PC-3 (cell line): Measurements from ENCODE around the gene SMIM36. TPM values are rescaled to one million over a fixed set of nuclear protein-coding genes. Genes with fewer than 3 reads are reported as not detected.

Source experiments
- ATAC-seq: fragments of 200-7000 bp; cut with Tn5 transposase; 2 replicates; pipeline ENCODE4 v1.9.1; 2020; ENCODE audit warnings: mild to moderate bottlenecking, moderate library complexity
- BruUV-seq: library from RNA; stranded (reverse); fragments of 400-500 nt; replicated peaks from 2 replicates; lab custom pipeline; 2021; lab: Mats Ljungman, UMichigan
- CTCF ChIA-PET: fragments of 300-600 bp; sonication (Branson Sonifier 250); formaldehyde crosslinking; loops from one replicate; lab custom pipeline; 2022; ENCODE audit warnings: antibody characterized with exemption; lab: Charles Lee
- POLR2A ChIA-PET: fragments of 300-600 bp; sonication (Branson Sonifier 250); formaldehyde crosslinking; loops from one replicate; lab custom pipeline; 2022; ENCODE audit warnings: antibody characterized with exemption; ENCODE audit not compliant: unreplicated experiment; lab: Charles Lee
- DNase-seq: peaks from one replicate; pipeline ENCODE4 v3.0.0-alpha.2; 2015
- H2AFZ ChIP-seq: fragments of 300-600 bp; sonication (generic); 2 replicates; pipeline ENCODE4 v1.6.0; 2016; ENCODE audit warnings: antibody characterized with exemption, low read length
- H3F3A ChIP-seq: fragments of 300-600 bp; sonication (generic); one replicate; pipeline ENCODE4 v1.6.0; 2017; ENCODE audit warnings: antibody characterized with exemption, low read length, control low read depth, mild to moderate bottlenecking; ENCODE audit not compliant: unreplicated experiment
- H3K27ac ChIP-seq: fragments of 300-600 bp; sonication (generic); 2 replicates; pipeline ENCODE4 v1.5.1; 2016; ENCODE audit warnings: mild to moderate bottlenecking, low read length
- H3K27me3 ChIP-seq: fragments of 300-600 bp; sonication (generic); 2 replicates; pipeline ENCODE4 v1.6.1; 2016; ENCODE audit warnings: low read length, mixed read lengths
- H3K36me3 ChIP-seq: fragments of 300-600 bp; sonication (generic); 2 replicates; pipeline ENCODE4 v1.6.1; 2016; ENCODE audit warnings: low read depth, mixed run types, low read length, mixed read lengths
- H3K4me1 ChIP-seq: fragments of 300-600 bp; sonication (generic); 2 replicates; pipeline ENCODE4 v1.5.1; 2016; ENCODE audit warnings: low read length; ENCODE audit not compliant: insufficient read depth
- H3K4me2 ChIP-seq: fragments of 300-600 bp; sonication (generic); 2 replicates; pipeline ENCODE4 v1.6.0; 2016; ENCODE audit warnings: low read length
- H3K4me3 ChIP-seq: fragments of 300-600 bp; sonication (generic); 2 replicates; pipeline ENCODE4 v1.5.1; 2016; ENCODE audit warnings: mild to moderate bottlenecking, low read length, mixed read lengths
- H3K79me2 ChIP-seq: fragments of 300-600 bp; sonication (generic); 2 replicates; pipeline ENCODE4 v1.6.1; 2017; ENCODE audit warnings: low read length, mixed read lengths
- H3K9ac ChIP-seq: fragments of 300-600 bp; sonication (generic); 2 replicates; pipeline ENCODE4 v1.6.0; 2016; ENCODE audit warnings: mild to moderate bottlenecking, low read length
- H3K9me2 ChIP-seq: fragments of 300-600 bp; sonication (generic); replicated peaks from 2 replicates; pipeline ENCODE4 v1.6.1; 2016; ENCODE audit warnings: mixed run types, low read length, mixed read lengths
- H3K9me3 ChIP-seq: fragments of 300-600 bp; sonication (generic); 2 replicates; pipeline ENCODE4 v1.6.1; 2016; ENCODE audit warnings: low read length, mixed read lengths
- H4K20me1 ChIP-seq: fragments of 300-600 bp; sonication (generic); 2 replicates; pipeline ENCODE4 v1.6.1; 2016; ENCODE audit warnings: low read length, mixed read lengths
- CTCF ChIP-seq: fragments of 300-600 bp; sonication (generic); conservative IDR thresholded peaks from 2 replicates; pipeline ENCODE4 v1.5.1; 2017; ENCODE audit warnings: antibody characterized with exemption, low read depth, mild to moderate bottlenecking, low read length
- EZH2 ChIP-seq: fragments of 300-600 bp; sonication (generic); IDR thresholded peaks from one replicate; pipeline ENCODE4 v1.6.1; 2017; ENCODE audit warnings: antibody characterized with exemption, mild to moderate bottlenecking, low read length; ENCODE audit not compliant: unreplicated experiment
- EZH2phosphoT487 ChIP-seq: fragments of 300-600 bp; sonication (generic); IDR thresholded peaks from 2 replicates; pipeline ENCODE4 v1.6.1; 2018; ENCODE audit warnings: mild to moderate bottlenecking, antibody characterized with exemption, low read length, borderline replicate concordance
- intact Hi-C: fragments of 100-400 bp; cut with micrococcal nuclease; formaldehyde crosslinking; loops from 2 replicates; pipeline ENCODE4 v1.9.0; 2023
- total RNA-seq: library from RNA; depleted of rRNA; stranded (reverse); fragments of >200 nt; gene quantifications from 2 replicates; pipeline ENCODE4 v1.2.3, GENCODE V29; 2014

Gene SMIM36
- total RNA-seq, 1 experiment from 2014 or later = not detected

DNA sequence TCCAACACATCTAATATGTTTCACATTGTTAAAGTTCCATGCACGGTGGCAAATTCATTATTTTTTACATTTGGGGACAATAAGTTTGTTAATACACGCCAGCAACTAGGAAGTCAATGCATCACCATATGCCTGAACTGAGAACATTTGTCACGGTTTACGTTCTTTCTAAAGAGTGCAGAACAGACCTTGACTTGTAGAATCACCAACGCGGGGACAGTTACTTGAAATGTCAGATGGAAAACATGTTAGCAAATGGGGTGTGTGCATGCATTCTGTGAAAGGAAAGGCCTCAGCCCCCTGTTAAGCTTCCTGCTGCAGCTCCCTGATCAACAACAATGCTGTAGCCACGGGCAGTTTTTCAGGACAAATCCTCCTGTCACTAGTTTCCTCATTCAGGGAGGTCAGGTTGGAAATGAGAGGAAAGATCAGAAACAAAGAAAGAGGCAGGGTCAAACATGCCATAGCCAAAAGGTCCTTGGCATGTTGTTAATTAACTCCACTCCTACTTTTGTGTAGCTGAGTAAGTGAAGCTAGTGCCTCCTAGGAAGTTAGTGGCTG, 18.4 kb downstream of the SMIM36 start:
- Histone ChIP-seq H3K79me2 (no peaks in the 10 kb centered on the region), H3K27me3 (no peaks in the 10 kb centered on the region), H3K9me2 (no peaks in the 10 kb centered on the region), H3K36me3 (no peaks in the 10 kb centered on the region), H2AFZ (no peak overlapping the region), H4K20me1 (no peaks in the 10 kb centered on the region), H3K27ac (no peak overlapping the region), H3K4me2 (no peak overlapping the region), H3K9ac (no peak overlapping the region), H3K9me3 (no peaks in the 10 kb centered on the region), H3K4me1 (peaks cover 17% of the 10 kb centered on the region), H3K4me3 (no peak overlapping the region), H3F3A (no peaks in the 10 kb centered on the region)
- ChIA-PET CTCF (no interaction called here), POLR2A (interaction anchor here (0.6 kb wide), 1 partner anchor 106 kb away, joined by 3 read pairs; no protein-coding TSS in a partner anchor)
- no peak for ATAC-seq
- TF ChIP-seq EZH2 = no peak
- TF ChIP-seq EZH2phosphoT487 = no peak
- no peak for TF ChIP-seq CTCF
- DNase-seq = no peak
- intact Hi-C loops = no loop called here
- no TSS peak for BruUV-seq

DNA sequence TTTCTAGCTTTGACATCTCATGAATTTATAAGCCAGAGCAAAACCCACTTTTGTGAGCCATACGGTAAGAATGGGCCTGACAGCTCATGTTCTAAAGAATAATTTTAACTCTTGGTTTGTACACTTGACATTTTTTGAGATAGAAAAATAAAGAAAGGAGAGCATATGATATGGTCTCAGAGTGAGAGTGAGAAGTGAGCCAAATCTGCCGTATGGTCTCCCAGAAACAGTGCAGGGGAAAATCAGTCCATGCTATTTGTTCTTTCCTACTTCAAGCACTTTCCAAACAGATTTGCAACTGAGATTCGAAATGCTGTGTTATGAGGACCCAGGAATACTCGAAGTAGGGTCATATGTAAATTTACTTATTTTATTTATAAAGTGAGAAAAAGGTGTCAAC, 20.9 kb downstream of the SMIM36 start:
- no peaks in the 10 kb centered on the region for H3K9me3 ChIP-seq
- ChIA-PET CTCF (no interaction called here), POLR2A (no interaction called here)
- intact Hi-C loops = no loop called here
- H3K4me2 ChIP-seq = no peak overlapping the region
- H3K27me3 ChIP-seq = no peaks in the 10 kb centered on the region
- no peaks in the 10 kb centered on the region for H3K79me2 ChIP-seq
- no peaks in the 10 kb centered on the region for H3K36me3 ChIP-seq
- no peak overlapping the region for H3K4me3 ChIP-seq
- no peak overlapping the region for H2AFZ ChIP-seq
- no peak for DNase-seq
- no peak for TF ChIP-seq EZH2phosphoT487
- TF ChIP-seq CTCF = no peak
- TF ChIP-seq EZH2 = no peak
- no peak overlapping the region for H3K27ac ChIP-seq
- peaks cover 9% of the 10 kb centered on the region for H3K4me1 ChIP-seq
- BruUV-seq = no TSS peak
- H3F3A ChIP-seq = no peaks in the 10 kb centered on the region
- H3K9me2 ChIP-seq = no peaks in the 10 kb centered on the region
- H3K9ac ChIP-seq = no peak overlapping the region
- H4K20me1 ChIP-seq = no peaks in the 10 kb centered on the region
- no peak for ATAC-seq

GRCh38 chr17:55487695-55488432, 23.4 kb downstream of the SMIM36 start:
- Histone ChIP-seq H3K9me3 (no peaks in the 10 kb centered on the region), H3K9me2 (no peaks in the 10 kb centered on the region; the same call in 1 of the 2 replicates), H3F3A (no peaks in the 10 kb centered on the region), H3K4me3 (no peak overlapping the region), H3K36me3 (no peaks in the 10 kb centered on the region), H3K4me2 (no peak overlapping the region), H3K4me1 (peaks cover 4% of the 10 kb centered on the region; the same call in 1 of the 2 replicates), H4K20me1 (no peaks in the 10 kb centered on the region), H3K9ac (no peak overlapping the region), H3K27me3 (no peaks in the 10 kb centered on the region), H3K27ac (no peak overlapping the region), H3K79me2 (no peaks in the 10 kb centered on the region), H2AFZ (no peak overlapping the region)
- DNase-seq (peak; percentile 44), ATAC-seq (no peak; the same call in none of the 2 replicates)
- intact Hi-C loops = no loop called here
- ChIA-PET CTCF (no interaction called here), POLR2A (no interaction called here)
- no TSS peak for BruUV-seq
- TF ChIP-seq EZH2 (no peak), EZH2phosphoT487 (no peak), CTCF (no peak)
